Stimulated activated CD8-positive, alpha-beta memory T cell treated with anti-CD3 and anti-CD28 coated beads, Interleukin-15, amount 100 ng/mL, for 24 hours (primary cell): ENCODE results near the gene SLC16A7.

ENCODE experiments used
- DNase-seq: peaks from one replicate; pipeline ENCODE4 v3.0.0-alpha.2; 2020; ENCODE audit warnings: low read depth

SLC16A7 gene

DNA sequence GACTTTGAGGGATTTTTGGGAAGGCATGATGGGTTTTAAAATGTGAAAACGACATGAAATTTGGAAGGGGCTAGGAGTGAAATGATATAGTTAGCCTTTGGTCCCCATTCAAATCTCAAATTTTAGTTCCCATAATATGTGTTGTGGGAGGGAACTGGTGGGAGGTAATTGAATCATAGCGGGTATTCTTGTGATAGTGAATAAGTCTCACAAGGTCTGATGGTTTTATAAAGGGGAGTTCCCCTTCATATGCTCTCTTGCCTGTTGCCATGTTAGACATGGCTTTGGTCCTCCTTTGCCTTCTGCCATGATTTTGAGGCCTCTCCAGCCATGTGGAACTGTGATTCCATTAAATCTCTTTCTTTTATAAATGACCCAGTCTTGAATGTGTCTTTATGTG lies 72.8 kb downstream of the SLC16A7 start:
- no peak for DNase-seq

DNA sequence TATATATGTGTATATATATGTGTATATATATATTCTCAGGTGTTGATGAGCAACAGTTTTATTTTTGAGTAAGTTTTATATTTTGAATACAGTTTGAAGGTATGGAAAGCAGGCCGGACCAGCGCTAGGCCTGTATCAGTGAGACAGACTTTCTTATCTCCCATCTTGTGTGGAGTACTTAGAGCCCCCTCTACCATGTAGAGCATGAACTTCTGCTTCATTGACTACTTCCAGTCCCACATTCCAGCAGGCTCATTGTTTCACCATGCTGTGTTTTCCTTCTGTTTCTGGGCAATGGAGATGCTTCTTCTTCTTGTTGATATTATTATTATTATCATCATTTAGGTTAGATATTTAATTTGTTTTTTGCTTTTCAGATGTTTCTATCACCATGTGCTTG lies 76.4 kb downstream of the SLC16A7 start:
- DNase-seq, result no peak

DNA sequence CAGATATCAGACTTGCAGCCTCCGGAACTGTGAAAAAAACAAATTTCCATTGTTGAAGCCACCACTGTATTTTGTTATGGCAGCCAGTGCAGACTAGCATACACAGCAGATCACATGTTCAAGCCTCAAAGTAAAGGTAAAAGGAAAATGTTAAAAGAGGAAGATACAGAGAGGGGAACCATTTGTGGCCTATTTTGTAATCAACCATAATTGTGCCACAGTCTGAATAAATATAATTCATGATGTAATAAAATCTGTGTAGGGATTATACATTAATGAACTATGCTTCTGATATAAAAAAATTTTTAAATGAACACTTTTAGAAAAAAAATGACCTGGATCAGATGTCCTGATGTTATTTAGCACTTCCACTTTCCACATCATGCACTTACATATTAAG lies 79.6 kb downstream of the SLC16A7 start:
- DNase-seq, result no peak

GRCh38 chr12:59677857-59678256 lies 82.0 kb downstream of the SLC16A7 start:
- no peak for DNase-seq

DNA sequence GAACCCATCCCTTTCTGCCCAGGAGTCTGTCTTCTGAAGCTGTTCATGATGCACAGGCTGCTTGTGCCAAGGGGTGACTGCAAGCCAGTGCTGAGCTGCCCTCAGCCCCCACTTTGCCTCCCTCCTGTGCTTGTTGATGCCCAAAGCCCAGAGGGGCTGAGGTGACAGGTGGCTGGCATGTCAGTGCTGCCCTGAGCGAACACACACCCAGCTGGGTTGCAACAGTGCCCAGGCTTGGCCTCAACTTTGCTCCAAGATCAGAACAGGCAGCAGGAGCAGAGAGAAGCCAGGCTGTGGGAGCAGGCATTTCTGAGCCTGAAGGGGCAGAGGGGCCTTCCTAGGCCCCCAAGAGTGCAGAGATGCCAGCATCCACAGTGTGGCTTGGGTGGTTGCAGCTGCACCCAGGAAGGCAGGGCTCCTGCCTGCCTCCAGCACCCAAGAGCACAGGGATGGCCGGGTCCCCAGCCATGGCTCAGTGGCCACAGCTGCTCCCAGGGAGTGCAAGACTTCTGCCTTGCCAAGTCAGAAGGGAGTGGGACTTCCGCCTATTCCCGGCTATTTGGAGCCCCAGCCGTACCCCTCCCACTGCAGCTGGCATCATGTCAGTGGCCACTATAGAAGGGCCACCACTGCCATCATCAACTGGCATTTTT lies 83.1 kb downstream of the SLC16A7 start:
- DNase-seq, result no peak

DNA sequence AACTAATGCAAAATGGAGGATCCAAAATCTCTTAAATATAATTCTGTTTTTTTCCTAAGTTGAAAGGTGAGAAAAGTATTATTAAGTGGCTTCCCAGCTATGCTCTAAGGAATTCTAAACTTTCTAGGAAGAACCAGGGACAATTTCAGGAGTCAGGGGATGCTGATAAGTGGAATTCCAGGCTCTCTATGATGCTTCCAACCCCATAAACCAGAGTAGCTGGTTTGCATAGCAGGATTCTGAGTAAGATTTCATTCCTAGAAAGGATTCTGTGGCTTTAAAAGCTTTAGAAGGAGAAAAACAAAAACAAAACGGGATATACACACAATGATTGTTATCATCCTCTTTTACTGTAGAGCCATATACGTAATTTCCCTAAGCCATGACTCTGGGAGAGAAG lies 93.9 kb downstream of the SLC16A7 start:
- DNase-seq, result no peak

GRCh38 chr12:59695379-59695778 lies 99.5 kb downstream of the SLC16A7 start:
- DNase-seq, result no peak

DNA sequence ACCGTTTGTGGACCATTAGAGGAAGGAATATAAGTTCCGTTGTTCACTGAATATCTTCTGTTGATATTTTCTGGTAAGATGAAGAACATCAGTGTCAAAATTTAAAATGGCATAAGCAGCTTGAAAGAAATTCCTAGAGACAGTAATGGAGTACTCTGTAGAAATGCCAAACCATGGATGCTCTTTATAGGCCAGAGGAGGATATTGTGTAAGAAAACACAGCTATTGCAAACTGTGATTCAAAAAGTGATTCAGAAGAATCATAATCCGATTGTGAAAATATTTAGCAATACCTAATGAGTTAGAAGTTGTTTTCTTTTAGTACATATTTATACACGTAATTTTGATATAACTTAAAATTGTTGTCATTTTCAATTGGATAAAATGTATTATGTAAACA lies 102.8 kb downstream of the SLC16A7 start:
- no peak for DNase-seq

GRCh38 chr12:59699421-59700152 lies 103.8 kb downstream of the SLC16A7 start:
- no peak for DNase-seq

DNA sequence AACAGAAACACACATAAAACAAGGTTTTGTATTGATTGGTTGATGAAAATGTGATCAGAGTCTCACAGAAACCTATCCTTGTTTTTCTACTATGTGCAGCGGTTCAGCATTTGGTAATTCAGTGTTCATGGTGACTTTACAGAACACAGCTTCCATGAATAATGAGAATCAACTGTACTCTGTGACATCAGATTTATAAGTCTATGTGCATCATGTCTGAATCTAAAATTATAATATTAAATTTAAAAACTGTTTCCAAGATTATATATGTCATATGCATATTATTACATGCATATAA lies 104.3 kb downstream of the SLC16A7 start:
- no peak for DNase-seq

GRCh38 chr12:59708064-59708463 lies 112.2 kb downstream of the SLC16A7 start:
- no peak for DNase-seq

GRCh38 chr12:59708484-59708883 lies 112.7 kb downstream of the SLC16A7 start:
- DNase-seq, result no peak

DNA sequence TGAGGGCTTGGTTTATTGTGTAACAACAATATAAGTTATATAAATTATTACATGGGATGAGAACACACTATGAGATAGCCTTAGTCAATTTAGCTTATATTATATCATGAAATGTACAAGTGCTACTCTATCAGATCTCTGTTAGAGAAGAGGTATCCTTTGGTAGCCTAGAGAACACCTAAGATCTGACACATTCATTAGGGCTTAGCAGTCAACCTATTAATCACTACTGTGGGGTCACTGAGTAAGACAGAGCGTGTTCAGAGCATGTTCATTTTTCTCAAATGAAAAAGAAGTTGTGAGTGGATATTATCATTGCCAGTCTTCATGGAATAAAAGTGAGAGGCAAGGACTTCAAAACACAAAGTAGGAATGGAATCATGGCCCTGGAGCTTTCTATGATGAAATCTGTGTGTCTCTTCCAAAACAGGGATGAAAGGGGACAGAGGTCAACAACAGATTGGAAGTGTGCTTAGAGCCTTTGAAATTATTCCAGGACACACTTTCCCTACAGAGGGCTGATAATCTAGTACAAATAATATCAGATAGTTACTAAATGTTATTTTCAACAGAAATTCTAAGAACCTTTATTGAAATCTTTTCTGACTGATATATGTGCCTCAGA lies 114.3 kb downstream of the SLC16A7 start:
- DNase-seq, result no peak

GRCh38 chr12:59710964-59711363 lies 115.1 kb downstream of the SLC16A7 start:
- no peak for DNase-seq

DNA sequence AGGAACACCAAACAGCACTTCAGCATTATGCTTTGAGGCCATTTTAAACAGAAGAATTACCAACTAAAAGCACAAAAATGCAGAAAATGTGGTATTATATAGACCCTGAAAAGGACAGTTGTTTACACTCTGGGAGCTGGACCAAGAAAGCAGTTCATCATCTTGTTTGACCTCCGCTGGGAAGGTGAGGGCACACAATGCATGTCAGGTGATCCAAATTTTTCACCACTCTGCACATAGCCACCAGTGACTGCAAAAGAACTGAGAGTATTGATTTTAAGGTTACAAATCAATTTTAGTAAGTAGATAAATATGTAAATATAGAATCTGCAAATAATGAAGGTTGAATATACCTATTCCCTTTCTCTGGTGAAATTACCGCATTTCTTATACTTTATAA lies 119.6 kb downstream of the SLC16A7 start:
- no peak for DNase-seq

GRCh38 chr12:59716043-59716442 lies 120.2 kb downstream of the SLC16A7 start:
- DNase-seq, result no peak

- DNase-seq, result no peak
Measured at GRCh38 chr12:59717436-59717835, 121.6 kb downstream of the SLC16A7 start.

GRCh38 chr12:59719701-59720100 lies 123.9 kb downstream of the SLC16A7 start:
- no peak for DNase-seq

GRCh38 chr12:59723520-59723919 lies 127.7 kb downstream of the SLC16A7 start:
- no peak for DNase-seq

- no peak for DNase-seq
Measured at GRCh38 chr12:59724011-59724695, 128.3 kb downstream of the SLC16A7 start.

GRCh38 chr12:59733200-59733599 lies 137.4 kb downstream of the SLC16A7 start:
- DNase-seq, result no peak

- DNase-seq, result no peak
Measured at GRCh38 chr12:59734371-59734770, 138.5 kb downstream of the SLC16A7 start.

DNA sequence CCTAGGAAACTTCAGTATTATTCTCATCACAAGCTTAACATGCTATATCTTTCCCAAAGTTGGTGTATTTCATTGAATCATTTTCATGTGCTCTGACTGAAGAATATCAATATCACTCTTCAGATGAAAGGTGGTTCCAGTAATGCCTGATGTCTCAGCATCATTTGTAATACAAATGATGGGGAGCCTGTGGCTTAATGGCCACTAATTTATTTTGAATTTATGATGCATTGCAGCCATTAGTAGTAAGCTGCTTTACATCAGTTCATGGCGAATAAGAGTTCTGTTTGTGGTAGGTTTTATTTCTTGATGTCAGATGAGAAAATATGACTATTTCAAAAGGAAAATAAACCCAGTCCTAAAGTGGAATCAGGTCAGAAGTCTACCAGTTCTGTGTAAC lies 139.4 kb downstream of the SLC16A7 start:
- no peak for DNase-seq
